KOPT-K1 (cell line): ENCODE measurements around the gene MACF1.

Experiments used
- H3K27ac ChIP-seq: fragments of 200-600 bp; sonication (generic); 2 replicates; pipeline ENCODE4 v1.5.1; 2016; ENCODE audit warnings: antibody characterized with exemption, mild to moderate bottlenecking, low read depth, low read length; ENCODE audit not compliant: poor library complexity, severe bottlenecking
- H3K36me3 ChIP-seq: fragments of 200-600 bp; sonication (generic); 2 replicates; pipeline ENCODE4 v1.5.1; 2017; ENCODE audit warnings: antibody characterized with exemption, mild to moderate bottlenecking, low read length, moderate library complexity; ENCODE audit not compliant: insufficient read depth
- H3K9me3 ChIP-seq: fragments of 200-600 bp; sonication (generic); 2 replicates; pipeline ENCODE4 v1.5.1; 2017; ENCODE audit warnings: antibody characterized with exemption, low read length, mild to moderate bottlenecking; ENCODE audit not compliant: insufficient read depth, poor library complexity, severe bottlenecking

Gene MACF1

DNA sequence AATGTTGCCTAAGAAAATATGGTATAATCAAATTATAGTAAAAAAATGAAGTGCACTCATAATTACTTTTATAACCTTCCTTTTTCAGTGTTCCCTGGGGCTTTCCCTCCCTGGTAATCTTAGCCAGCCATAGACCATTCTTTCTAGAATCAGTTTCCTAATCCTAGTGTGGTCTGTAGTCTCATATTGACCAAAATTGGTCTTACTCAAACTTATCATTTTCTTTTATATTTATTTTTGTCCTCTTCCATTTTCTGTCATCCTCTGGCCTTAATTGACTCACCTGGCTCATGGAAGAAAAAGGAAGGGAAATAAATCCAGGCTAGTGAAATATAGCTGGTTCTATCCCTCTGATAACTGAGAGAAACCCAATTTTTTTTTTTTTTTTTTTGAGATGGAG lies 216.0 kb downstream of the MACF1 start:
- Histone ChIP-seq H3K27ac (no peak overlapping the region), H3K9me3 (no peaks in the 10 kb centered on the region), H3K36me3 (peaks cover 77% of the 10 kb centered on the region)

DNA sequence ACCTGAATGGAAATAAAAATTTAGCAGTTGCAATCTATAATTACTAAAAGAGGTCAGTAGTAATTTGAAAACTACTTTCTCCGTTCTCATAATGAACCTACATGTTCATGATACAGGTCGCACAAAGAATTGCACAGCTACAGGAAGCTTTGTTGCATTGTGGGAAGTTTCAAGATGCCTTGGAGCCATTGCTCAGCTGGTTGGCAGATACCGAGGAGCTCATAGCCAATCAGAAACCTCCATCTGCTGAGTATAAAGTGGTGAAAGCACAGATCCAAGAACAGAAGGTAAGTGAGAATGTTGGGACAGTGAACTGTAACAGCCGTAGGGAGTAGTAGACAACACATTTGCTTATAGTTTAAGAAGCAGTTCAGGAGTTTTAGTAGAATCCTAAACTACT lies 218.1 kb downstream of the MACF1 start:
- peaks cover 86% of the 10 kb centered on the region for H3K36me3 ChIP-seq
- H3K27ac ChIP-seq, result no peak overlapping the region
- H3K9me3 ChIP-seq, result no peaks in the 10 kb centered on the region

DNA sequence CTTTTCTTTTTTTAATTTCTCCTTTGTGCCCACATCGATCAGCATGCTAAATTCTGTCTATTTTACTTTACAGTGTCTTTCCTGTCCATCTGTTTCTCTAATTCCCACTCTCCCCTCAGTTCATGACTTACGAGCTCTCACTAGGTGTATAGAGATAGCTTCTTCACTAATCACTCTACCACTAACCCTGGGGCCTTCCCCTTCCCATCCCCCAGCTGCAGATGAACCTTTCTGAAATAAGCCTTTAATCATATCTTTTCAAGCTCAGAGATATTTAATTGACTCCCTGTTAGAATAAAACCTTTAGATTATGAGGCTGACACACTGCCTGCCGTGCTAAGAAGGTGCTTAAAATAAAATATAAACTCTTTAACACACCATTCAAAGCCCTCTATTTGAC lies 220.7 kb downstream of the MACF1 start:
- no peak overlapping the region for H3K27ac ChIP-seq
- no peaks in the 10 kb centered on the region for H3K9me3 ChIP-seq
- H3K36me3 ChIP-seq, result peaks cover 92% of the 10 kb centered on the region

DNA sequence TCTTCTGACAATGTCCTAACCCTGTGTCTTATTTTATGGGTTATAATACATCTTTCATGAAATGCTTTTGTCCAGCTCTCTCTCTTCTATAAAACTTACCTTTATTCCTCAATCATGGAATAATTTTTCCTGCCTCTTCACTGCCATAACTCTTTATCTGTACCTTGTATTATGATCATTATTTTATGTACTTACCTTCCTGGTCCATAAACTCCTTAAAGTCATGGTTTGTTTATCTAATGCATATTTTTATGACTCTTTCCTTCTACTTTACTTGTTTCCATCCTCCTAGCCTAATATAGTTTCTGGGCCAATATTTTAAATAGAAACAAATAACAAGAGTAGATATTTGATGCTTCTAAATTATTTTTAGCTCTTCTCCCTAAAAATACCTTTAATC lies 221.1 kb downstream of the MACF1 start:
- H3K9me3 ChIP-seq, result no peaks in the 10 kb centered on the region
- peaks cover 95% of the 10 kb centered on the region for H3K36me3 ChIP-seq
- H3K27ac ChIP-seq, result no peak overlapping the region

DNA sequence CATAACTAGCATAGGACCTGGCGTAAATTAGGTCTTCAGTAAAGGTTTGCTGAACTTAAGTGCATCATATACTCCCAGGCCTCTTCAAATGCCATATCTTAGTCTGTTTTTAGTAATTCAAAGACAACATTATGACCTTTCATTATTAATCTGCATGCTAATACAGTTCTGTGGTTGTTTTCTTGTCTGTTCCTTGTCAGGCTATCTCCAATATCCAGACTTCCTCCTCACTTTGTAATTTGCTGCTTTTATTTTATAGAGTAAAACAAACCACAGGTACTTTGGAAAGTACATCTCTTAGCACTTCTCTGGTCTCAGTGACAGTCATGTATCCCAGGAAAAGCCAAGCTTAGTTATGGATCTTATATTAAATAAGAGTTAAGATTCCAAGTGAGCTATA lies 221.9 kb downstream of the MACF1 start:
- Histone ChIP-seq H3K36me3 (peaks cover 99% of the 10 kb centered on the region), H3K9me3 (no peaks in the 10 kb centered on the region), H3K27ac (no peak overlapping the region)

DNA sequence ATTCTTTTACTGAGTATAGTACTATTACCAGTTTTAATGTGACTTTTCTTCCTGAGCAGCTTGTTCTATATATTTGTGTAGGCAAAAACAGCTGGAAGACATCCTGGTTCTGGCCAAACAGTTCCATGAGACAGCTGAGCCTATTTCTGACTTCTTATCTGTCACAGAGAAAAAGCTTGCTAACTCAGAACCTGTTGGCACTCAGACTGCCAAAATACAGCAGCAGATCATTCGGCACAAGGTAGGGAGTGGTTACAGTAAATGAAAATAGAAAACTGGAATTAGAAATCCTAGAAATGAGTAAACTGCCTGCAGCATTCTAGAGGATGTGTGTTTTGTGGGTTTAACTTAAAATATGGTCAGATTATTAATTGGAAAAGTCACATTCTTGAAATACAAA lies 222.9 kb downstream of the MACF1 start:
- no peak overlapping the region for H3K27ac ChIP-seq
- H3K36me3 ChIP-seq, result peaks cover 99% of the 10 kb centered on the region
- H3K9me3 ChIP-seq, result no peaks in the 10 kb centered on the region

DNA sequence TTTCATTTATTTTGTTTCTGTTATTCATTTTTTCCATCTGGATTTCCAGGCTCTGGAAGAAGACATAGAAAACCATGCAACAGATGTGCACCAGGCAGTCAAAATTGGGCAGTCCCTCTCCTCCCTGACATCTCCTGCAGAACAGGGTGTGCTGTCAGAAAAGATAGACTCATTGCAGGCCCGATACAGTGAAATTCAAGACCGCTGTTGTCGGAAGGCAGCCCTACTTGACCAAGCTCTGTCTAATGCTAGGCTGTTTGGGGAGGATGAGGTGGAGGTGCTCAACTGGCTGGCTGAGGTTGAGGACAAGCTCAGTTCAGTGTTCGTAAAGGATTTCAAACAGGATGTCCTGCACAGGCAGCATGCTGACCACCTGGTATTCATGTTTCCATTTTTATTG lies 223.4 kb downstream of the MACF1 start:
- no peak overlapping the region for H3K27ac ChIP-seq
- H3K9me3 ChIP-seq, result no peaks in the 10 kb centered on the region
- peaks cover 99% of the 10 kb centered on the region for H3K36me3 ChIP-seq

DNA sequence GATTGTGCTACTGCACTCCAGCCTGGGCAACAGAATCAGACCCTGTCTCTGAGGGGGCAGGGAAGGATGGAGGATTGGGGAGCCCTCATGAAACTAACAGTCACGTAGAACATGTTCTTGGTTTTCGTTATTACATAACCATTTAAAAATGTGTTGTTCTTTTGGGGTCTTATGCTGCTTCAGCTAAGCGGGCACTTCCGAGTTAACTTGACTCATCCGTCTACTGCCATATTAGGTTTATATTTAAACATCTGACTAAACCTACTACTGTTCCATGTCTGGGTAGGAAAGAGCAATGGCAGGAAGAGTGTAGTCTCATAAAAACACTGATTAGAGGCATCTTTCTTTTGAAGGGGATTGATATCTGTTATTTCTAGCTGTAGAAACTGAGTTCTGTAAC lies 227.4 kb downstream of the MACF1 start:
- Histone ChIP-seq H3K36me3 (peaks cover 97% of the 10 kb centered on the region), H3K9me3 (no peaks in the 10 kb centered on the region), H3K27ac (no peak overlapping the region)

DNA sequence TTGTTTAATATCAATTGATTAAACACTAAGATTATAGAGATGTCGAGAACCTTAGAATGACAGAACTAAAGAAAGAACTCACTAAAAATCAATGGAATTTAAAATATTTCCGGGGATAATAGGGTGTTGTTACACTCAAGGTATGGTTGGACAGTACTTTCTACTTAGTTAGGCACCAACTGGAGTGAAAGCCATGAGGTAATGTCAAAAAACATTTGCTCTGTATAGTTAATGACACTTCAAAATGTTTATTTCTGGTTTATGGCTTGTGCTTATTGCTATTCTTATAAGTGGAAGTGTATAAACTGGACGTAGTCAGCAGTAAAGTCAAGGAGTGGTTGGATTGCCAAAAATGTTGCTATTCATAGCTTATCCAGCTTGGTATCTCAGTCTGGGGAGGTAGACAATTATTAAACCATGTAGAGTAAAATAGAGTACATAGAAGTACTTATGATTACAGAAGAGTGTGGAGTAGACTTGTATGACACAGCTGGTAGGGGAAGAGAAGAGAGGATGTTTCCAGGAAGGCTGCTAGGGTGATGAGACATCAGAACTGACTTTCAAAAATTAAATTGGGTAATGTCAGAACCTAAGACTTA lies 230.4 kb downstream of the MACF1 start:
- Histone ChIP-seq H3K27ac (no peak overlapping the region), H3K36me3 (peaks cover 94% of the 10 kb centered on the region), H3K9me3 (no peaks in the 10 kb centered on the region)

DNA sequence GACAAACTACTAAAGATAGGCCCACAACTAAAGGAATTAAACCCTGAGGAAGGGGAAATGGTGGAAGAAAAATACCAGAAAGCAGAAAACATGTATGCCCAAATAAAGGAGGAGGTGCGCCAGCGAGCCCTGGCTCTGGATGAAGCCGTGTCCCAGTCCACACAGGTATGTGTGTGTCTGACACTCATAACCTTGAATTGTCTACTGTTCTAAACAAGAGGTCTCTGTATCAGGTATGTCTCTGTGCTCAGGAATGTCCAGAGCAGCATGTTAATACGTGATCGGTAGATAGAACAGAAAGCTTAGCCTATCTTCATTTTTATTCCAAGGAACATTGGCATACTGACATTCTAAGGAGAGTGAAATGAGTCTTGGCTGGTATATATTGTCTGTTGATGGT lies 231.1 kb downstream of the MACF1 start:
- Histone ChIP-seq H3K27ac (no peak overlapping the region), H3K9me3 (no peaks in the 10 kb centered on the region), H3K36me3 (peaks cover 94% of the 10 kb centered on the region)

DNA sequence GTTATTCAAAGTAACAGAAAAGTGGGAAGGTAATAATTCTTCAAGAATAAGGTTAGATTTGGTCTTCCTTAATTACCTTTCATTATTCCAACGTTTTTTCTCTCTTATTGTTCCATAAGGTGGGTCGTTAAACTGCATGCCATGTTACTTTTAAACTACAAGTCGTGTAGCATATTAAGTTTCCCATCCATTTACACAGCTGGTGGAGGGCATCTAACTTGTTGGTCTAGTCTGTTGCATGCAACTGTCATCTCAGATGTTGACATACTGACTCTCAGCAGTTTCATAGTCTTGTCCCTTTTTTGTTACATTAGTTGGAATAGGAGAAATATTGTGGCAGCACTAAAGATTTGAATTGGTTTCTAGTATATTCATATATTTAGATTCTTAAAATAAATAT lies 232.3 kb downstream of the MACF1 start:
- H3K36me3 ChIP-seq, result peaks cover 94% of the 10 kb centered on the region
- no peaks in the 10 kb centered on the region for H3K9me3 ChIP-seq
- H3K27ac ChIP-seq, result no peak overlapping the region

DNA sequence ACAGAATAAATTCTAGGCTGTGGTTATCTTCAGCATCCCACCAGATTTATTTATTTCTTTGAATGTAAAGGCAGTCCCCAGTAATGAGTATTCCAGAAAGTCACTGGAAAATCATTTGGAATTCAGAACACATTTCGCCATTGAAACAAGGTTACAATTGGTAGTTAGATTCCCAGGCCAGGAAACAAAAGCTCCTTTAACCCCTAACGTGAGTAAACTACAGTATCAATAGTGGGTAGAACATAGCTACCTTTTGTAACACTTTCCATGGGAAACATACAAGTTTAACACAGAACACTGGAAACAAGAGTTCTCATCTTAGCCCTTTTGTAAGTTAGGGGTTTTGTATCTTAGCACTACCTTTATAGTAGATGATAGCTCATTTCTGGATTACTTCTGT lies 233.5 kb downstream of the MACF1 start:
- Histone ChIP-seq H3K36me3 (peaks cover 94% of the 10 kb centered on the region), H3K27ac (no peak overlapping the region), H3K9me3 (no peaks in the 10 kb centered on the region)

DNA sequence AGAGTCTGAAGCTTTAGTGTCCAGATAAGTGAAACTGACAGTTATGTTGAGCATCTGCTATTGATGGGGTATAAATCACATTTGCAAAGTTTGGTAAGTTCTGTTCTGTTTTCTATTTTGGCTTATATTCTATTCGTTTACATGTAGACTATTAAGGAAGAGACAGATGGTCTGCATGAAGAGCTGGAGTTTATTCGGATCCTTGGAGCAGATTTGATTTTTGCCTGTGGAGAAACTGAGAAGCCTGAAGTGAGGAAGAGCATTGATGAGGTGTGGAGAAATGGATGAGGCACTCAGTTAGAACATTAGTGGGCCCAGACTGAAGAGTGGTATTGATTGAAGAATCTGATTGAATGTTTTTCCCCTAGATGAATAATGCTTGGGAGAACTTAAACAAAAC lies 236.4 kb downstream of the MACF1 start:
- no peaks in the 10 kb centered on the region for H3K9me3 ChIP-seq
- peaks cover 96% of the 10 kb centered on the region for H3K36me3 ChIP-seq
- no peak overlapping the region for H3K27ac ChIP-seq

DNA sequence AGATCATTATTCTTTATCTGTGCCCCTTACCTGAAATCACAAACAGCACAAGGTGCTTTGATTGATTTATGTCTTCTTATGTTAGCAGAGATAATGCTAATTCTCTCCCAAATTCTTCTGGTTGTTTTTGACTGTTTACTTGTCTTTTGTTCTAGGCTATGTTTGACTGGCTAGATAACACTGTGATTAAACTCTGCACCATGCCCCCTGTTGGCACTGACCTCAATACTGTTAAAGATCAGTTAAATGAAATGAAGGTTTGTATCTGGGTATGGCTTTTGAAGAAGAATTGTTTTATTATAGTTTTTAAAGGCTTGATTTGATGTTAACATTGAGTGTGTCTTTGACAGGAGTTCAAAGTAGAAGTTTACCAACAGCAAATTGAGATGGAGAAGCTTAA lies 237.3 kb downstream of the MACF1 start:
- no peak overlapping the region for H3K27ac ChIP-seq
- no peaks in the 10 kb centered on the region for H3K9me3 ChIP-seq
- peaks cover 93% of the 10 kb centered on the region for H3K36me3 ChIP-seq

DNA sequence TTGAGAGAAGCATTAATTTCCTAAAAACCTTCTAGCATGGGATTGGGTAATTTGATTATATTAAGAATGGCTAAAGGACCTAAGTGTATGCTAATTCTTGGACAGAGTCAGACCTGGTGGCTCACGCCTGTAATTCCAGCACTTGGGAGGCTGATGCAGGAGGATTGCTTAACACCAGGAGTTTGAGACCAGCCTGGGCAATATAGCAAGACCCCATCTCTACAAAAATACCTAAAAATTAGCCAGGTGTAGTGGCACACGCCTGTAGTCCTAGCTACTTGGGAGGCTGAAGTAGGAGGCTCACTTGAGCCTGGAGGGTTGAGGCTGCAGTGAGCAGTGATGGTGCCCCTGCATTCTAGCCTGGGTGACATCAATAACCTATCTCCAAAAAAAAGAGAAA lies 241.1 kb downstream of the MACF1 start:
- H3K36me3 ChIP-seq, result peaks cover 96% of the 10 kb centered on the region
- H3K9me3 ChIP-seq, result no peaks in the 10 kb centered on the region
- H3K27ac ChIP-seq, result no peak overlapping the region

DNA sequence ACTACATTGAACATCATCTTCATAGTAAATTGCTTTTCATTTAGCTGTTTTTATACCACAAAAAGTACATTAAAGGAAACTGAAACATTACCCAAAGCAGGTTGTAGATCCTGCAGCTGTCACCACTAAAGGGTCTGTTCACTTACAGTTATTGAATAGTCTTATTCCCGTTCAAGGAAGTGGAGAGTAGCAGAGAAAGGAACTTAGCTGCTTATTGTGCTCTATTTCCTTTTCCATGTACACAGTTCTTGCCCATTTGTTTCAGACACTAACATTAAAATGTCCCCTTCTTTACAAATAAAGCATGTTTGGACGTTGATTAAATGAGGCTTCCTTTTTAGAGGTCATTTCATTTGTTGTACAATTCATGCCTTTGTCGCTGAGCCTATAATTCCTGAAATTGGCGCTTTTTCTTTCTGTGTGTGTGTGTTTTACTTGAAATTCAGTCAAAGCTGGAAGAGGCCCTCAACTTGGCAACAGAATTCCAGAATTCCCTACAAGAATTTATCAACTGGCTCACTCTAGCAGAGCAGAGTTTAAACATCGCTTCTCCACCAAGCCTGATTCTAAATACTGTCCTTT lies 242.6 kb downstream of the MACF1 start:
- H3K36me3 ChIP-seq, result peaks cover 96% of the 10 kb centered on the region
- no peaks in the 10 kb centered on the region for H3K9me3 ChIP-seq
- no peak overlapping the region for H3K27ac ChIP-seq
